Measurements from ENCODE around the gene WWOX.

GRCh38 chr16:78122774-78123315, 23.4 kb downstream of the WWOX start:
- TF ChIP-seq CTCF (IDR thresholded peaks at IDR 0.05; ENCODE audit: low read length) (peak; percentile 23), EZH2 (optimal IDR thresholded peaks at IDR 0.05; ENCODE audit: low read depth, low read length) (no peak)

All from MM.1S (cell line).